Transverse colon (tissue), 4 donors: Measurements from ENCODE around the gene CNTF. TPM values are rescaled to one million over a fixed set of nuclear protein-coding genes. Genes with fewer than 3 reads are reported as not detected.

Source experiments
- DNase-seq: peaks from one replicate; pipeline ENCODE4 v3.0.0-alpha.2; 2019
- H3K27ac ChIP-seq, 4 donors: fragments of 200-600 bp; sonication (generic); 2 replicates each; pipeline ENCODE4 v1.5.1; 2016 to 2018; ENCODE audit warnings: inconsistent platforms in 4 of 4
- H3K27me3 ChIP-seq: fragments of 200-600 bp; sonication (generic); 2 replicates; pipeline ENCODE4 v1.5.1; 2017; ENCODE audit warnings: inconsistent platforms
- H3K36me3 ChIP-seq, 4 donors: fragments of 200-600 bp; sonication (generic); 2 replicates each; pipeline ENCODE4 v1.5.1; 2017 to 2019; ENCODE audit warnings: inconsistent platforms in 4 of 4
- H3K4me1 ChIP-seq, 4 donors: fragments of 200-600 bp; sonication (generic); 2 replicates each; pipeline ENCODE4 v1.5.1; 2017 to 2020; ENCODE audit warnings: inconsistent platforms in 4 of 4
- H3K4me3 ChIP-seq, 4 donors: fragments of 200-600 bp; sonication (generic); 1 replicate in 1 of 4; 2 replicates in 3 of 4; pipeline versions ENCODE4 v1.5.1 to v1.6.1; 2017 to 2019; ENCODE audit warnings: inconsistent platforms in 4 of 4
- H3K9me3 ChIP-seq, 2 donors: fragments of 200-600 bp; sonication (generic); 2 replicates each; pipeline ENCODE4 v1.5.1; 2017 to 2019; ENCODE audit warnings: inconsistent platforms in 2 of 2
- EP300 ChIP-seq: sonication (generic); formaldehyde crosslinking; IDR thresholded peaks from one replicate; pipeline ENCODE4 v1.6.1; 2017; ENCODE audit warnings: antibody characterized with exemption, low read depth
- POLR2A ChIP-seq: fragments of 450-650 bp; IDR thresholded peaks from one replicate; pipeline ENCODE4 v1.6.1; 2016; ENCODE audit warnings: antibody characterized with exemption, mild to moderate bottlenecking, moderate library complexity
- POLR2AphosphoS5 ChIP-seq, 3 donors: sonication (generic); formaldehyde crosslinking; IDR thresholded peaks; one replicate each; pipeline ENCODE4 v1.6.1; 2016; ENCODE audit warnings: antibody characterized with exemption in 3 of 3
- WGBS, 2 donors: methylation state at CpG; one replicate each; pipeline ENCODE4 v1.1.5; 2018; ENCODE audit warnings: low coverage in 1 of 2; 5-methylcytosine and 5-hydroxymethylcytosine counted together
- in situ Hi-C, 4 donors: fragments of 200-750 bp; cut with MboI; loops; one replicate each; pipeline versions ENCODE4 v1.15.0 to v1.15.1; 2017; ENCODE audit warnings: low sequenced_read_pairs in 3 of 4, low pct_ligation_motif_present in 1 of 4, low pct_unique_long_range_greater_than_20kb in 1 of 4
- intact Hi-C: fragments of 100-400 bp; cut with DNase I; formaldehyde crosslinking; loops from one replicate; pipeline ENCODE4 v1.15.1; 2023; ENCODE audit warnings: low total_unique reads
- total RNA-seq, 4 donors: library from RNA; depleted of rRNA; stranded (reverse); fragments of >200 nt; gene quantifications; one replicate each; pipeline ENCODE4 v1.1.0, GENCODE V29; 2016
- TF ChIP-seq, protein P1 (sequence below), 5 experiments: fragments of 200-600 bp in 3 of 5; fragments of 450-650 bp in 2 of 5; sonication (generic) in 3 of 5; IDR thresholded peaks; 1 replicate in 2 of 5; 2 replicates in 3 of 5; pipeline ENCODE4 v1.5.1; 2016 to 2017; ENCODE audit warnings: antibody characterized with exemption in 5 of 5, inconsistent platforms in 3 of 5, mild to moderate bottlenecking in 2 of 5, moderate library complexity in 1 of 5

Gene CNTF
- total RNA-seq, 4 donors from 2014 or later: 1.1 to 2.1 (median 1.5) TPM; not detected in 1

DNA sequence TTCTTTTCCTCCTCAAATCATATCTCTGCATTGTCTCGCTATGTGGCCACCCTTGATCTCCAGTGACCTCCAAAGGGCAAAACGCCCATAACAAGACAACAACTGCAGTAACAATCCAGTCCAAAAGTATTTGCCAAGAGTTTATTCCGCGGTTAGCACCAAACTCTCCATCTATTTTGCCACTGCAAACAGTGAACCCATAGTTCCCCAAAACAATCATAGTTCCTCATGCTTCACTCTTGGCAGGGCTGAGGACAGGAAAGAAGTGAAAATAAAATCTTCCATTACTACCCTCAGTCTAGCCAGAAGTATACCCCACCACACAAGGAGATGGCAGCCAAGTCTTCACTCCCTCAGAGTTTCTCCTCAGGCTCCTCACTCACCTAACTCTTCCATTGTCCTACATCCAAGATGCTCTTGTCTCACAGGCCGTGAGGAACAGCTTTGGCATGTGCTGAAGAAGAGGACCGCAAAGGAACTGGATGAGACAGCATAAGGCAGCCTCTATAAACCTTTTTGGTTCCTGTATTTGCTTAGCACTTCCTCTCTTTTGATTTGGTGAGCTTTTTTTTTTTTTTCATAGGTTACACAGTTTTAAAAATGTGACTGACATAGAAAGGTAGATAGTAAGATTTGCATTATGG, 47.0 kb upstream of the CNTF start, which contains the start of gene LPXN:
LPXN (minus strand) TSS at position 480 of the 644 bp plus-strand sequence; CDS start at position 396, 84 bp downstream.
- no peaks in the 10 kb centered on the region for H3K9me3 ChIP-seq
- in situ Hi-C loops (loop anchor here in 1 of 4 donors (10.0 kb wide), 1 partner anchor 569 kb away; the partner anchor contains the start of gene FAM111A), intact Hi-C loops (no loop called here)
- H3K27me3 ChIP-seq: no peaks in the 10 kb centered on the region
- DNase-seq: peak; percentile 48
- H3K27ac ChIP-seq: peak within 1 kb of the TSS; percentile 100
- peak; percentile 30 to 68 (median 64) for TF ChIP-seq POLR2AphosphoS5 (IDR thresholded peaks at IDR 0.05)
- TF ChIP-seq, protein P1, sequence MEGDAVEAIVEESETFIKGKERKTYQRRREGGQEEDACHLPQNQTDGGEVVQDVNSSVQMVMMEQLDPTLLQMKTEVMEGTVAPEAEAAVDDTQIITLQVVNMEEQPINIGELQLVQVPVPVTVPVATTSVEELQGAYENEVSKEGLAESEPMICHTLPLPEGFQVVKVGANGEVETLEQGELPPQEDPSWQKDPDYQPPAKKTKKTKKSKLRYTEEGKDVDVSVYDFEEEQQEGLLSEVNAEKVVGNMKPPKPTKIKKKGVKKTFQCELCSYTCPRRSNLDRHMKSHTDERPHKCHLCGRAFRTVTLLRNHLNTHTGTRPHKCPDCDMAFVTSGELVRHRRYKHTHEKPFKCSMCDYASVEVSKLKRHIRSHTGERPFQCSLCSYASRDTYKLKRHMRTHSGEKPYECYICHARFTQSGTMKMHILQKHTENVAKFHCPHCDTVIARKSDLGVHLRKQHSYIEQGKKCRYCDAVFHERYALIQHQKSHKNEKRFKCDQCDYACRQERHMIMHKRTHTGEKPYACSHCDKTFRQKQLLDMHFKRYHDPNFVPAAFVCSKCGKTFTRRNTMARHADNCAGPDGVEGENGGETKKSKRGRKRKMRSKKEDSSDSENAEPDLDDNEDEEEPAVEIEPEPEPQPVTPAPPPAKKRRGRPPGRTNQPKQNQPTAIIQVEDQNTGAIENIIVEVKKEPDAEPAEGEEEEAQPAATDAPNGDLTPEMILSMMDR (IDR thresholded peaks at IDR 0.05): no peak
- TF ChIP-seq POLR2A: peak; percentile 53
- H3K4me1 ChIP-seq: peaks cover 13 to 53% (median 29%) of the 10 kb centered on the region in 4 donors
- H3K4me3 ChIP-seq: peak within 1 kb of the TSS in 3 of 4 donors; percentile 6 to 98 (median 8)
- 23 to 53% methylated on average over 5 to 6 of the region's 6 CpGs for WGBS, 2 donors
- H3K36me3 ChIP-seq: peaks cover 0 to 2% (median 0%) of the 10 kb centered on the region in 4 donors

DNA sequence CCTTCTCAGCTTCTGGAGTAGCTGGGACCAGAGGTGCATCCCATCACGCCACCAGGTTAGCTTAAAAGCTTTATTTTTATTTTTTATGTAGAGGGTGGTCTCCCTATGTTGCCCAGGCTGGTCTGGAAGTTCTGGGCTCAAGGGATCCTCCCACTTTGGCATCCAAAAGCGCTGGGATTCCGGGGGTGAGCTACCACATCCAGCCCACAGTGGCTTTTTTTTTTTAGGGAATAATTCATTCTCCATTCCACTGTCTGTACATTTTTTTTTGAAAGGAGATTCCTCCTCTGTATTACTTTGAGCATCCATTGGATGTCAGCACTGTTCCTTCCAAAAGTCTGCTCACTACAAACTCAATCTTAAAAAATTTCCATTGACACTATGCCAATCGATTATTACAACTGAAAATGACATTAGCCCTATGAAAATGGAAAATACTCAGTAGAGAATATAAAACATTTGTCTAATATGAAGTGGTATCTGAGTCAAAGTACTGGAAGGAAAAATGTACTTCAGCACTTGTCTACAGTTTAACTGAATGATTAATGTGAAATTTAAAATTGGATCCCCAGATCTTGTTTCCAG, 45.5 kb upstream of the CNTF start:
- in situ Hi-C loops (loop anchor here in 1 of 4 donors (10.0 kb wide), 1 partner anchor 568 kb away; the partner anchor contains the start of gene FAM111A), intact Hi-C loops (no loop called here)
- peaks cover 27 to 68% (median 42%) of the 10 kb centered on the region in 4 donors for H3K4me1 ChIP-seq
- H3K27me3 ChIP-seq: no peaks in the 10 kb centered on the region
- WGBS, 2 donors: 16 to 21% methylated on average over 4 of the region's 4 CpGs
- TF ChIP-seq, protein P1 (IDR thresholded peaks at IDR 0.05): peak; percentile 34 to 54 (median 39)
- TF ChIP-seq POLR2AphosphoS5 (IDR thresholded peaks at IDR 0.05) (no peak), POLR2A (no peak)
- no peak for DNase-seq
- peak overlapping the region; percentile 100 for H3K27ac ChIP-seq
- no peaks in the 10 kb centered on the region for H3K36me3 ChIP-seq
- no peaks in the 10 kb centered on the region for H3K9me3 ChIP-seq
- H3K4me3 ChIP-seq: peak overlapping the region; percentile 28 to 100 (median 98)

DNA sequence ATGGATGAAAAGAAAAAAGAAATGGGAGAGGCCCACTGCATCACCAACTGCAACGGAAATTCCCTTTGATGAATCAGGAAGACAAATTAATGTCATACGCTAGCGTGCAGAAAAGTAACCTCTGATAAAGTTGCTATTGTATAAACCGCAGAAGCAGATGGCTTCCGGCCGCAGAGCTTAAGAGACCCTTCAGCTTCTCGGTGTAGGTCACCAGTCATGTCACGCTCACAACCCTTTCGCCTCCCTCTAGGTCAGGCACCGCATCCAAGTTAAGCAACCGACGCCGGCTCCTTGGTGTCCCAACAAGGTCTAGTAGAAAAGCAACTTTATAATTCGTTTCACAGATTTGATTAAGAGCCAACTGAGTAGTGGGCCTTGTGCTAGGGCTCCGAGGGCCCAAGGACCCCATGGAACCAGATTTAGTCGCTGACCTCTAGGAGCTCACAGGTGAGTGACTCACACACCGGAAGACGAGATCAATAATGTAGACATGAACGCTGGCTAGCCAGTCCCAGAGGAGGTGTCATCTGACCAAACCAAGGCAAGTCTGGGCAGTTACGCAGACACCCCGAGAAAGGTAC, 44.8 kb upstream of the CNTF start:
- Histone ChIP-seq H3K4me1 (peaks cover 28 to 73% (median 48%) of the 10 kb centered on the region in 4 donors), H3K27me3 (no peaks in the 10 kb centered on the region), H3K36me3 (no peaks in the 10 kb centered on the region), H3K4me3 (peak overlapping the region; percentile 28 to 100 (median 98)), H3K27ac (peak overlapping the region; percentile 100), H3K9me3 (no peaks in the 10 kb centered on the region)
- intact Hi-C loops (no loop called here), in situ Hi-C loops (loop anchor here in 1 of 4 donors (10.0 kb wide), 1 partner anchor 567 kb away; the partner anchor contains the start of gene FAM111A)
- TF ChIP-seq, protein P1 (IDR thresholded peaks at IDR 0.05): no peak
- TF ChIP-seq EP300: no peak
- peak; percentile 94 for TF ChIP-seq POLR2A
- peak; percentile 60 to 95 (median 94) for TF ChIP-seq POLR2AphosphoS5 (IDR thresholded peaks at IDR 0.05)
- peak; percentile 66 for DNase-seq
- 0 to 1% methylated on average over 8 to 21 of the region's 21 CpGs for WGBS, 2 donors

DNA sequence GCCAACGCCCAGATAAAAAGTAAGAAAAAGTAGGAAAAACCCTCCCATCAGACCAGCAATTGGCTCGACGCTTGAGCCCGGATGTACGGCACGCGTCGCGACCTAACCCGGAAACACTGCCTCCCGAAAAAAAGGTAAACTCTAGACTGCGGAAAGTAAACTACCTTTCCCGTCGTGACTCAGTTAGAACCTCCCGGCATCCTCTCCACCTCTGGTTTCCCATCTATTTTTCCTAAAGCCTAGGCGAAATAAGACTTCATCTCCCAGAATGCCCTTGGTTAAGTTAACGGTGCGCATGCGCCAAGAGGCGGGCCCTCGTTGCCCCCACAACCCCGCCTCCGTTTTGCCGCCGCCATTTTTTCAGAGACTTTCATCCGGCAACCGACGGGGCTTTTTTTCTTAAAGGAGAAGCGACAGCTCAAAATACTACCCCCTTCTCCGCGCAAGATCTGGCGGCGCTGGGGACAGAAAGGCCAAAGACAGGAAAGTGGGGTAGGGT, 44.3 kb upstream of the CNTF start:
- H3K9me3 ChIP-seq: no peaks in the 10 kb centered on the region
- H3K4me1 ChIP-seq: peaks cover 31 to 73% (median 48%) of the 10 kb centered on the region in 4 donors
- peak; percentile 97 for DNase-seq
- TF ChIP-seq POLR2A (no peak), EP300 (peak; percentile 30), POLR2AphosphoS5 (IDR thresholded peaks at IDR 0.05) (peak in 1 of 3 donors; percentile 32)
- intact Hi-C loops: no loop called here
- WGBS, 2 donors: 0 to 1% methylated on average over 21 to 33 of the region's 33 CpGs
- in situ Hi-C loops: loop anchor here in 1 of 4 donors (10.0 kb wide), 1 partner anchor 567 kb away; the partner anchor contains the start of gene FAM111A
- no peaks in the 10 kb centered on the region for H3K27me3 ChIP-seq
- peak overlapping the region; percentile 100 for H3K27ac ChIP-seq
- peak overlapping the region; percentile 82 to 100 (median 98) for H3K4me3 ChIP-seq
- H3K36me3 ChIP-seq: no peaks in the 10 kb centered on the region
